Stimulated activated CD8-positive, alpha-beta memory T cell treated with anti-CD3 and anti-CD28 coated beads, Interleukin-12 subunit alpha, Interleukin-12 subunit beta, amount 100 ng/mL, for 24 hours (primary cell): ENCODE data around the gene ZNF286A.
"Not testable (repeated sequence)": the region's sequence is repeated elsewhere in the genome, so short reads cannot be mapped to it uniquely, and the experiment has no call there.

Experiments used
- DNase-seq: peaks from one replicate; pipeline ENCODE4 v3.0.0-alpha.2; 2020; ENCODE audit errors: extremely low read depth

The ZNF286A gene

DNA sequence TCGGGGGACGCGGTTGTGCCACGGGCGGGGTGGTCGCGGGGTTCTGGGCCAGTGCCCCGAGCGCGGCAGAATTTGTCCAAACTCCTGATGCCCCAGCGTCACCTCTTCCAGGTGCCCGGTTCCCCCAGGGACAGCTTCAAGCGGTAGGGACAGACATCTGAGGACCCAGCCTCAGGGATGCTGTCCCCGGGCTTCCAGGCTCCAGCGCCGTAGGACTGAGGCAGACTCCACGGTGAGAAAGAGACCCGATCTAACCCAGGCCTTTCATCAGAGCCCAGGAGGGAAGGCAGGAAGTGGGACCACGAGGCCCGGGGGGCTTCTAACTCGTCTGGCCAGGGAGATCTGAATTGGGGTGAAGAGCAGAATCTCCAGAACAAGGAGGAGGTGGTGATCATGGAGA is 385 bp downstream of the ZNF286A start:
- DNase-seq = not testable (repeated sequence)

DNA sequence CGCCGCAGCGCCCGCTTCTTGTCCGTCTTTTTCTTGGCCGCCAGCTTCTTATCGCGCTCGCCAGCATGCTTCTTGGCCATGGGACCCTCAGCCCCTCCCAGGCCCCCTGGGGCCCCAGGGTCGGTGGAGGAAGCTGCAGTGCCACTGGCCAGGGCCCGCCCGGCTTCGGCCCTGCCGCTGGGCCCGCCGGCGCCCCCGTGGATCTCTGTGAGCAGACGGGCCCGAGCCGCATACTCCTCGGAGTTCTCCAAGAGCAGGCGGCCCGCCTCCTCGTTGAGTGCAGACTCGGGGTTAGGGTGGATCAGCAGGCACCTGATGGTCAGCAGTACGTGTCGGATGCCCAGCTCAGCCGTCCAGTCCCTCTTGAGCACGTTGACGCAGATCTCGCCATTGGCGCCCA is 4.7 kb downstream of the ZNF286A start:
- DNase-seq = not testable (repeated sequence)

DNA sequence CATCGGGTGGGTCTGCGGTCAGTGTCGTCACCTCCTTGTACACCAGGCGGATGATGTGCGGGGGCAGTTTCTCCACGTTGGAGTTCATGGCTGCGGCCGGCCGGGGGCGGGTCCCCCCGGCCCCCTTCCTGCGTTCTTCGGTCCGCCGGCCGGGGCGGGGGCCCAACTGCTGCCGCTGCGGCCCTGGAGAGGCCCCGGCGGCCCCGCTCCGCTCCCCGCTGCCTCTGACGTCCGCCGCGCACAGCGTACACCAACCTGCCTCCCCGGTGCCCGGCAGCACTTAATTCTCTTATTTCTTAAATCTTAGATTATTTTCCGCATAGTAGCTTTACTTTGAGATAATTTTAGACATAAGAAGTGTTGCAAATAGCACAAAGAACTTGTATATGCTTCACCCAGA is 5.3 kb downstream of the ZNF286A start:
- not testable (repeated sequence) for DNase-seq

DNA sequence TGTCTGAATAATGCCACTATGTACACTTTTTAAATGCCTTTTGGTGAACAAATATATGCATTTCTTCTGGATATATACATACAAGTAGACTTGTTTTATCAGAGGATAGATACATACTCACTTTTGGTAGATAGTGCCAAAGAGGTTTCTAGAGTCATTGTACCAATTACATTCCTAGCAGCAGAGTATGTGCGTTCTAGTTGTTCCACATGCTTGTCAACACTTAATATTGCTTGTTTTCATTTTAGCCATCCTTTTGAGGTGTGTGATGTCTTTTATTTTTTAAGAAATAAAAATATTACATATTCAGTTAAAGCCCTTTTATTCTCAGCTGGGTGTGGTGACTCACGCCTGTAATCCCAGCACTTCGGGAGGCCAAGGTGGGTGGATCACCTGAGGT is 9.3 kb downstream of the ZNF286A start:
- not testable (repeated sequence) for DNase-seq

DNA sequence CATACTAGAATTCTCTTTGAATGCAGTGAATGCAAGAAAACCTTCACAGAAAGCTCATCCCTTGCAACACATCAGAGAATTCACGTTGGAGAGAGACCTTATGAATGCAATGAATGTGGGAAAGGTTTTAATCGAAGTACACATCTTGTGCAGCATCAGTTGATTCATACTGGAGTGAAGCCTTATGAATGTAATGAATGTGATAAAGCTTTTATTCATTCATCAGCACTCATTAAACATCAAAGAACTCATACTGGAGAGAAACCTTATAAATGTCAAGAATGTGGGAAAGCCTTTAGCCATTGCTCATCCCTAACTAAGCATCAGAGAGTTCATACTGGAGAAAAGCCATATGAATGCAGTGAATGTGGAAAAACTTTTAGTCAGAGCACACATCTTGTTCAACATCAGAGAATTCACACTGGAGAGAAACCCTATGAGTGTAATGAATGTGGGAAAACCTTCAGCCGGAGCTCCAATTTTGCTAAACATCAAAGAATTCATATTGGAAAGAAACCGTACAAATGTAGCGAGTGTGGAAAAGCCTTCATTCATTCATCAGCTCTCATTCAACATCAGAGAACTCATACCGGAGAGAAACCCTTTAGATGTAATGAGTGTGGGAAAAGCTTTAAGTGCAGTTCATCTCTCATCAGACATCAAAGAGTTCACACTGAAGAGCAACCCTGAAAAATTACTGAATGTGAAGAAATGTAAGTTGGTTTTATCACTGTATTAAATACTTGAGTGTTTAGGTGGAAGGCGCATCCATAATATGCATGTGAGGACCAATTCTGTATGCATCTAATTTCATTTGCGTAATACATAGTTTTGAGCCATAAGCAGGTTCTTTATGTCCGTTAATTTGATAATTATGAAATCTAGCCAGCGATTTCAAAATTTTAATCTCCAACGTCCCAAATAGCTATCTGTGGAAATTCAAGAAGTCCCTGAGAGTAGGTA is 17.3 kb downstream of the ZNF286A start:
- DNase-seq = not testable (repeated sequence)

DNA sequence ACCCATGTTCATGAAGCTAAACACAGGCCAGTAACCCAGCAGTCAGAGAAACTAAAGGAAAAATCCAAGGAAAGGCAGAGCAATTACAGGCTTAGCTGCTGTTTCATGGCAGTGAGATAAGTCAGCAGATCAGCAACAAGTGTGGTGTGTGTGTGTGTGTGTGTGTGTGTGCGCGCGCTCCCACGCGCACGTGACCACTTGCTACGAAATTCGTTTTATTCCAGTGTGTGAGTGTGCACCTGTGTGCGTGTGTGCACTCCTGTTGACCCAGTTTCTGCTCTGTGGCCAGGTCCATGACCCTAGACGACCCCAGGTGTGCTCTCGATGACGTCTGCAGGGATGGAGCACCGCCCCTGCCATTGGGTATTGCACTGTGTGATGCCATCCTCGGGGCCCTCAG is 31.0 kb downstream of the ZNF286A start:
- DNase-seq = not testable (repeated sequence)

DNA sequence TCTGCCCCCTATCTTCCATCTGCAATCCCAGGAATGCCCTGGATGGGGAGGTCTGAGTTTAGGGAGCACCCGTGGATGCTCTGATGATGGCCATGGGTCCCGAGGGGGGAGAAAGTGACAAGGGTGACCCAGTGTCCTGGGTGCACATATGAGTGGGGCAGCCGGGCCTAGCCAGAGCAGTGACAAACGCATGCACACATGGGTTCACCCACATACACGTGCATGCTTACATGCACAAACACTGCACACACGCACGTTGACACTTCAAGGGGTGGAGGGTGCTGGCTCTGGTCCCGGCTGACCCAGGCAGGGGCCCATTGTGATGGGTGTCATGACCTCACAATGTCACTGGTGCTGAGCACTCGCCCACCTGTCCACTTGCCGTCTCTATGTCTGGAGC is 32.3 kb downstream of the ZNF286A start, which contains the start of gene TBC1D26:
TBC1D26 (plus strand) TSS at position 384 of the 400 bp plus-strand sequence. CDS start 3,066 bp downstream, outside the sequence.
- not testable (repeated sequence) for DNase-seq

DNA sequence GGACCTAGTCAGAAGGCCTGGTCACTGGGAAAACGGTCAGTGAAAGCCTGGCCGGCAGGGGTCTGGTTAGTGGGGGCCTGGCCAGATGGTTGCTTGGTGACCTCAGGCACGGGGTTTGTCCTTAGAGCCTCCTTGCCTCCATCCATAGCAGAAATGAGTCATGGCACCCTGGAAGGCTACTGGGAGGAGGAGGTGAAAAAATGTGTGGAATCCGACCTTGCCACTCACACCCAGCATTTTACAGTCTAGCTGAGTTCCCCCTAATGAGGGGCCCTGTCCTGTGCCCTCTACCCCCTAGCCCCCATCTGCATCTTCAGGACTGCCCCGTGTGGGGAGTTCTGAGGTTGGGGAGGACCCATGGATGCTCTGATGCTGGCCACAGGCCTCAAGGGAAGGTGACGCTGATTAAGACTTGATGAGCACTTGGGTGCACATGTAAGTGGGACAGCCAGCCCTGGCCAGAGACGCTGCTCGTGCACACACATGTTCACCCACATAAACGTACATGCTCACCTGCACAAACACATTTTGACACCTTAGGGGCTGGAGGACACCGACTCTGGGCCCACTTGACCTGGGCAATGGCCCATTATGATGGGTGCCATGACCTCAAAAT is 33.7 kb downstream of the ZNF286A start:
- not testable (repeated sequence) for DNase-seq

DNA sequence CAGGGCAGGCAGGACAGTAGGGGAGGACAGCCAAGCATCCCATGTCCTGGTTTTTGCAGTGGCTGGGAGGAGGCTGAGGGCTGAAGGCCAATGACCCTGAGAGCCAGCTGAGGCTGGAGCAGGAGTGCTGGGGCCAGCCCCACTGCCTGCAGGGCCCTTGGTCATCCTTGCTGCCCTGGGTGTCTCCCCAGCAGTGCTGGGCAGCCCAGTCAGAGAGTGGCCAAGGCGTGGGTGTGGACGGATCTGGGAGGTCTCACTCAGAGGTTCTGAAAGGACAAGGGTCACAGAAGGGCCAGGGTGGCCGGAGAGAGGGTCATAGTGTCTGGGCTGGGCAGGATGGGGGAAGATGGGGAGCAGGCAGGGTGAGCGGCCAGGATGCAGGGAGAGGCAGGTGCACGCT is 37.0 kb downstream of the ZNF286A start:
- not testable (repeated sequence) for DNase-seq

DNA sequence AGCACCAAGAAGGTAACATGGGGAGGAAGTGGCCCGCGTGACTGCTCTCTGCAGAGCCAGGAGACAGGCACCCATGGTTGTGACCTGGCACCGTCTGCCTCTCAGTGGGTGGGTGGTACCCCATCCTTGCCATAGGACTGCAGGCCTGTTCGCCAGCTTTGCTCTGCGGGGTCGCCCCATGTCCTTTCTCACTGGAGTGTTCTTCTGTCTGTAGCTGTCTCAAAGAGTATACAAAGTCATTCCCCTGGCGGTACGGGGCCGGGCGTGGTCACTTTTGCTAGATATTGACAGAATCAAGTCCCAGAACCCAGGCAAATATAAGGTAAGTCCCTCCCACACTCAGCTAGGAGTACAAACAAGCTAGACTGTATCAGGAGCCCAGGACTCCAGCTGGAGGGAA is 38.5 kb downstream of the ZNF286A start:
- DNase-seq = no peak

DNA sequence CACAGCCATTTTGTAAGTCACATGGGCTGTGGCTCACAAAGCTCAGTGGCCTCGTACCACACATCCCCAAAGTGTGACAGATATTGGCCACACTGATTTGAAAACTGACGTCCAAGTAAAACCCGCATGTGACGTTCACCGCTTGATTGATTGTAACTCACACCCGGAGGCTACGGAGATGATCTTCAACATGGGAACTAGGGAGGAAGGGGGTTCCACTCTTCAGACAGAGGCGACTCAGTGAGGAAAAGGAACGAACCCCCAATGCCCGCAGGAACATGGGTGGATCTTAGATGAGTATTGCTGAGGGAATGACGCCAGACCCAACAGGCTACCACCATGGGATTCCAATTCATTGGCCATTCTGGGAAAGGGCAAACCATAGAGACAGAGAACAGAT is 39.7 kb downstream of the ZNF286A start:
- not testable (repeated sequence) for DNase-seq

DNA sequence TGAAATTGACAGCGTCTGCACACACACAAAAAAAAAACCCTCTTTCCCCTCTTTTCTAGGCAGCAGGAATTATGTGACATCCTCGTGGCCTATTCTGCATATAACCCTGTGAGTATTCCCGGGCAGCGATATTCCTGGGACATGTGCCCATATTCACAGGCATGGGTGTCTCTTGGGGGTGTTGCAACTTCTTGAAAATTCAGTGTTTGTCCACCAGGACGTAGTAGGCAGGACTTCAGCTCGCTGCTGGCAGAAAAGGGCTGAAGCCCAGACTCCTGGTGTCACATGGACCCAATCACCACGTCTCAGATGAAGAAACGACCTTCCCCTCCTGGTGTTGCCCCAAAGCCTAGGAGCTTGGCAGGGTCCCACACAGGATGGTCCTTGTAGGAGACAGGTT is 40.5 kb downstream of the ZNF286A start:
- DNase-seq = not testable (repeated sequence)

DNA sequence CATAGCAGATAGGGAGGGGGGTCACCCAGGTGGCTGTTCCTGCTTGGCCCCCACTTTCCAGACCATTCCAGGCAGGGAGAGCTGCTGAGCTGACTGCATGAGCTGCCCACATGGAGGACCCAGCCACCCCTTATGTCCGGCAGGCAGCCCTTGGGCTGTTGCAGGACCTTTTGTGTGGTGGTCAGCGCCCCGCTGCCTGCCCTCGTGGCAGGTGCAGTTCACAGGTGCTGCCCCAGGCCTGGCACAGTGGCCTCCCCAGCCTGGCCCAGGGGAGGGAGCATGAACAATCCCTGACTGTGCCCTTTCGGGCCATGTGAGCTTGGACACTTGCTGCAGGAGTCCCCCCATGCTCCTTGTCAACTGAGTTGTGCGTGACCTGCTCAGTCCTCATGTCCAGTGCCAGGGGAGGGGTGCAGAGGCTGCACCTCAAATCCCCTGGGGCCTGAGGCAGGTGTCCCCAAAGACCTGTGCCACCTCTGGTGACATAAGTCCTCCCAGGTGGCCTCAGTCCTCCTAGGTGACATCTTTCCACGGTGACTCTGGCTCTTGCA is 41.1 kb downstream of the ZNF286A start:
- no peak for DNase-seq

DNA sequence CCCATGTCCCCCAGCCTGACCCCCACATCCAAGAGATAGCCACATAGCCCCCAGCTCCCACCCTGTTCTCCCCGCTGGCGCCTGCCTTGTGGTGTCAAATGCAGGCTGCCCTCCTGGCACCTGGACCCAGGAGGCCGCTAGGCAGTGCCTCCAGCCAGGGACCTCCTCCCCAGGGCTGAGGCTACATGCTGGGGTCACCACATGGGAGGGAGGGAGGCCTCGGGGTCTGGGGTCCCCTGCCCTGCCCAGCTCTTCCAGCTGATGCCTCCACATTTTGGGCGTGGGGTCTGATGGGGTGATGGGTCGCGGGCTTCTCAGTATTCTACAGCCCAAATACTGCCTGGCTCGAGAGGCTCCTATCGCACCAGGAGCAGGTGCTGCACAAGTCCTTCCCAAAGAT is 42.1 kb downstream of the ZNF286A start:
- DNase-seq = no peak

DNA sequence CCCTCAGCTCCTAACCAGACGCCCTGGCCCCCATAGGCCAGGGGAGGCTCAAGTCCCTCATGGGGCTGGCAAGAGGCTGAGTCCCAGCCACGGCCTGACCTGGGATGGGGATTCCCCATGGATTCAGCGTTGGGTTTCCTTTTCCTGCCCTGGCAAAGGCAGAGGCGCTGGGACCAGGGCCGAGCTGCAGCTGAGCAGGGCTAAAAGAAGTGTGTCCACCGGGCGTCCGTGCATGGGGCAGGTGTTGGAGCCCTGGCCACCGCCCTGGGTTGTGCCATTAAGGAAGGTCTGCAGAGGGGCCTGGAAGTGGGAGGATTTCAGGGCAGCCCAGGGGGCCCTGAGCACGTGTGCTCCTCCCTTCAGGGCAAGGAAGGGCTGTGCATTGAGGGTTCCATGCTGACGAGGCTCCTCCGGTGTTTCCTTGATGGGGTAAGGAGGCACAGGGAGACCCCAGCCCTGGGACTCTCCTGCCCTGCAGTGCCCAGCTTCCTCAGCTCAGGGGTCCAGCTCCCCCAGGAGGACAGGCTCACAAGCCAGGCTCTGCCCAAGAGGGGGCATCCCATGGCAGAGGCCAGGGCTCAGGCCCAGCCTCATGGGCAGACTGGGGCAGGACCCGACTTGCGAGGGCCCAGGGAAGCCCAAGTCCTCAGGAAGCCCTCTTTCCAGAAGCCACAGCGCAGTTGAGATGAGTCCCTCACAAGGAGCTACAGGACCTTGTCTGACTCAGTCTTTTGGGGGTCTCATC is 42.7 kb downstream of the ZNF286A start:
- no peak for DNase-seq

DNA sequence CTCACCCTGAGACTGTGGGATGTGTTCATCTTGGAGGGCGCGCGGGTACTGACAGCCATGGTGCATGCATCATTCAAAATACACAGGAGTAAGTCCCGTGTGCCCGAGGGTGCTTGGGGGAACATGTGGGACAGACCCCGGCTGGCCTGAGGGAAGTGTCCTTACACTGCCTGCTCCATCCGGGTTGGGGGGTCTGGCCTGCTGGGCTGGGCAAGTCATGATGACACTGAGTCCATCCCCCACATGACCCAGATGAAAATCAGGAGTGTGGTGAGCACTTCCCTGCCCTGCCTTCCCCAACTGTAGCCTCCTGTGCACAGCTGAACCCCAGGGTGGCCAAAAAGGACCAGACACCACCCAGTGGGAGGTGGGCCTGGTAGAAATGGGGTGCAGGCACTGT is 43.4 kb downstream of the ZNF286A start:
- DNase-seq = no peak

DNA sequence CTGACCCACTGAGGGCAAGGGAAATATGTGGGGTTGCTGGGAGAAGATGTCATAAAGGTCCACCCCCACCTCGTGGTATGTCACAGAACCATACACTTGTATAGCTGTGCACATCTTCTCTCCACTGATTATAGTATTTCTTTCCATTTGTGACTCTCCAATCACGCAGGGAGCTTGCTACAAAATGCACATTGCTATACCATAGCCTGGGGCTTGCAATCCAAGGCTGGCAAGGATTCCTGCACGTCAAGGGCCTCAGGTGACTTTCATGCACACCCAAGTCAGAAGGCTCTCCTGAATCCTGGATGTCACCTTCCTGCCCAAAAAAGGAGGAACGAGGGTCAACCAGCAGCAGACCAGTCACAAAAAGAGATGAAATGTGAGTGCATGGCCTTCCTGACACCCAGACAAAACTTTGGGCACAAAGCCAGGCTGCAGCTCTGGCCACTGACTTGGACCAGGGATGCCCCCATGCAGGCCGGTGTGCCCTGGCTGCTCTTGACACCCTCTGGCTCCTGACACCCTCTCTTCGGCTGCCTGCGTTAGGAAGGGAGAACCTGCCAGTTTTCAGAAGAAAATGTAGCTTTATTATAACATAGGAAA is 44.6 kb downstream of the ZNF286A start:
- DNase-seq = no peak

DNA sequence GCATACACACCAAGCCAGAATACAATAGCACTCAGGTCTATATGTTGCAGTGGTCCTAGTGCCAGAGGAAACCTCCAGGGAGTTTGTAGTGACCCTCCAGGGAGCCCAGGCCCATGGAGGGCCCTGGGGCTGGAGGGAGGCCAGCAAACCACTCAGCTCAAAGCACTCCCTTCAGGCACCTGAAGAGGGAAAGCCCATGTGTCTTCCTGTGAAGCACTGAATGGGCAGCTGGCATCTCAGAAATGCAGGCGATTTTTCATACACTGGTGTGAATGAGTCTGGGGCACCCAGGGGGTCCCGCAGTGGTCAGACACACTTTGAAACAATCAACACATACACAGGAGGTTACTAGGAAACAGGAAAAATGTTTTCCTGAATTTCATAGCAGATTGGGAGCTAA is 45.3 kb downstream of the ZNF286A start:
- DNase-seq = no peak

DNA sequence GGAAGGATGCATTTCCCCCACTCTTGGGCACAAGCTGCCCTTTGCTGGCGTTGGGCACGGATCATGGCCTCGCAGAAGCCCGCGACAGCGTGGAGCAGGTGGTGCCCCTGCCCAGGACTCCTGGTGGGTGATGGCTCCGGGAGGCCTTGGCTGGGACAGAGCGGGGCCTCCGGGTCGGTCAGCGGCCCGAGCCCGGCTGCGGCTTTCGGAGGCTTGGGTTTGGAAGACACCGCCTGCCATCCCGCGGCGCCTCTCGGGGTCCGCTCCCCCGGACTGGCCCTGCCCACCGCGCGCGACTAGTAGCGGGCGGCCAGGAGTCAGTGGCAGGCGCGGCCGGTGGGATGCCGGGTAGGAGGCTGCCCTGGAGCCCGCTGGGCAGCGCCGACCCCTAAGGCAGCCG is 49.9 kb downstream of the ZNF286A start:
- not testable (repeated sequence) for DNase-seq

DNA sequence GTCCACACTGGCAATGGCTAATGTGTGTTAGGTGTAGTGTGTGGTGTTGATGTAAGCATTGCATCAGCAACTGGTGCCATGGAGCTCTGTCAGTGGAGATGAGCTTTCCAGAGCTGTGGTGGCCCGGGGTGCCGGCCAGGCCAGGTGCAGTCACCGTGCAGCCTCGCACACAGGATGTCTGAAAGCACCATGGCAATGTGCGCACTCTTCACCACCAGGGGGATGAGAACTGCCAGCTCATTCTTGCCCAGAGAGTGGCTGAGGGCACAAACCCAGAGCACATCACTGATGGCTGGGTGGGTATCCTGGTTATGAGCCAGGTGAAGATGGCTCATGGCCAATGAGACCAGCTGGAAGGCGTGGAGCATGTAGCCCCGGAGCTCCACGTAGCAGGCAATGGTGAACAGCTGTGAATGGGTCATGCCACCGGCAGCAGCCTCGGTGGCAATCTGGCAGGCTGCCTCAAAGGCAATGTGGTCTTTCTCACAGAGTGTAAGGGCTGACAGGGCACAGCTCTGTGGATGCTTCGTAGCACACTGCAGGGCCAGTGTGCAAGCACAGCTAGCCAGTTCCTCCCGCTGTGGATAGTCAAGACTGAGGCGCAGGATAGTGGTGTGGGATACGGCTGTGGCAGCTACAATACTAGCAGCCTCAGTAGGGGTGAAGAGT is 69.4 kb downstream of the ZNF286A start:
- DNase-seq = not testable (repeated sequence)
